Measurements from ENCODE around the gene ZBTB24. TPM values are rescaled to one million over a fixed set of nuclear protein-coding genes. Genes with fewer than 3 reads are reported as not detected.
"Not testable (repeated sequence)": the region's sequence is repeated elsewhere in the genome, so short reads cannot be mapped to it uniquely, and the experiment has no call there.

Gene ZBTB24
- total and polyA plus RNA-seq, 3 experiments from 2014 or later = 7.5 to 19.9 (median 19.5) TPM

DNA sequence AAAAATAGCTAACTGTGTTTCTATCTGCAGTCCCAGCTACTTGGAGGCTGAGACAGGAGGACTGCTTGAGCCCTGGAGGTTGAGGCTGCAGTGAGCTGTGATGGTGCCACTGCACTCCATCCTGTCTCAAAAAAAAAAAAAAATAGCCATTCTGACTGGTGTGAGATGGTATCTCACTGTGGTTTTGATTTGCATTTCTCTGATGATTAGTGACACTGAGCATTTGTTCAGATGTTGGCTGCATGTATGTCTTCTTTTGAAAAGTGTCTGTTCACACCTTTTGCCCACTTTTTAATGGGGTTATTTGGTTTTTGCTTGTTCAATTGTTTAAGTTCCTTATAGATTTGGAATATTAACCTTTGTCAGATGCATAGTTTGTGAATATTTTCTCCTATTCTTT, 36.6 kb upstream of the ZBTB24 start:
- POLR2A ChIA-PET = interaction anchor here (0.6 kb wide), 1 partner anchor 41 kb away, joined by 3 read pairs; no protein-coding TSS in a partner anchor
- DNase-seq; H3K27ac ChIP-seq (ENCODE audit: low read depth, low read length); H3K27me3 ChIP-seq (ENCODE audit: insufficient read depth, low read length, poor library complexity, severe bottlenecking); H3K9me3 ChIP-seq (ENCODE audit: low read length); CTCF ChIA-PET; H3K4me3 Mint-ChIP-seq; H3K36me3 ChIP-seq (ENCODE audit: insufficient read depth, low read length); H3K4me3 ChIP-seq (ENCODE audit: low read length); H3K9me3 Mint-ChIP-seq; H3K27me3 Mint-ChIP-seq: not testable (repeated sequence)
- Mint-ChIP-seq H3K36me3 (peaks cover 0 to 24% (median 1%) of the 10 kb centered on the region in 3 donors), H3K27ac (peak overlapping the region in 1 of 8 donors; percentile 8), H3K4me1 (peaks cover 27 to 28% (median 28%) of the 10 kb centered on the region in 3 donors)
- H3K4me1 ChIP-seq (ENCODE audit: insufficient read depth, low read length) = peaks cover 12% of the 10 kb centered on the region

DNA sequence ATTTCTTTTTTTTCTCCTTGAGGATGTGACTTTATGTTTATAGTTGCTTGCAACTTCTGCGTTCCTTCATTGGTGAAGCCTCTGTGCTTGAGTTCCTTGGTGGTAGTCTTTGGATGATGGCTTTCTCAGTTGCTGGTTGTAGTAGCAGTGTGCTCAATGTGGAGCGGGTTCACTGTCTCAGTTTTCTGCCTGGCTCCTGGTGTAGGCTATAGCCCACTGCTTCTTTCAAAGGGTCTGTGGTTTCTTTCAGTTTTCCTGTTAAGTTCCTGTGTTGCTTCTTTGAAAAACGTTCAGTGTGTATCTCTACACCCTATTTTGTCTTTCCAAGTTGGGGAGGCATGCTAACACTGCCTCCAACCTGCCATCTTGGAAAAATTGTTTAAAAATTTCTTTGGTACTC, 33.9 kb upstream of the ZBTB24 start:
- CTCF ChIA-PET = interaction anchor here (0.5 kb wide), 1 partner anchor 522 kb away, joined by 3 read pairs; no protein-coding TSS in a partner anchor
- peaks cover 27 to 29% (median 28%) of the 10 kb centered on the region in 3 donors for H3K4me1 Mint-ChIP-seq
- H3K9me3 ChIP-seq (ENCODE audit: low read length) = no peaks in the 10 kb centered on the region
- DNase-seq = peak in 1 of 5 donors; percentile 16
- no peaks in the 10 kb centered on the region for H3K27me3 Mint-ChIP-seq
- H3K4me1 ChIP-seq (ENCODE audit: insufficient read depth, low read length) = peaks cover 12% of the 10 kb centered on the region
- H3K4me3 ChIP-seq (ENCODE audit: low read length) = no peak overlapping the region
- H3K27ac ChIP-seq (ENCODE audit: low read depth, low read length) = no peak overlapping the region
- no peaks in the 10 kb centered on the region for H3K27me3 ChIP-seq (ENCODE audit: insufficient read depth, low read length, poor library complexity, severe bottlenecking)
- no peaks in the 10 kb centered on the region for H3K36me3 ChIP-seq (ENCODE audit: insufficient read depth, low read length)
- H3K27ac Mint-ChIP-seq = peak overlapping the region in 3 of 8 donors; percentile 12 to 60 (median 31)
- H3K9me3 Mint-ChIP-seq = peaks cover 0 to 3% (median 0%) of the 10 kb centered on the region in 5 donors
- peak overlapping the region; percentile 28 to 75 (median 50) for H3K4me3 Mint-ChIP-seq
- H3K36me3 Mint-ChIP-seq = peaks cover 0 to 13% (median 0%) of the 10 kb centered on the region in 3 donors
- POLR2A ChIA-PET = no interaction called here

DNA sequence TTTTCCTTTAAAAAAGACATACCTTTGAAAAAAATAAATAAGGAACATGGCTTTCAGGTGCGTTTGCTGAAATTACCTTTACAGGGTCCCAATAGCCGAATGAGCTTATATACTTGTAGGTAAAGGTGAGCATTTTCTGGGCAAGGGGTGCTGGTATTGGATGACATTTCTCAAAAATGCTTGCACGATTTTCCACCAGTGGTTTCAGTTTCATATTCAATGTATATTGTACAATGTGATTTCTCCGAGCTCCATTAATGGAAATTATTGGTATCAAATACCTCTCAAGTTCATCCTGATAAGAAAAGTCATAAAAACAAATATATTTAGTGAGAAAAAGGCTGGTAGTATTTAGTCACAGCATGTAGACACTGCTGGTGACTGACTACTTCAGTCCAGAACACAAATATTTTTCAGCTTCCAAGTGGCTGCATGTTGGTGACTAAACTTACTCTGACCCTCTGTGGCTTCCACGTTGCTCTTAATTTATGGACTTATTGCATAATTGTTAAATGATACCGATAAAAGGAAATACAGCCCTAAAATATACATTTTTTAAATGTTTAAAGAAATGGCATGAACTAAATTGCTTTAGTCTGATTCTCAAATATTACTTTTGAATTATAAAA, 32.9 kb upstream of the ZBTB24 start:
- peaks cover 12% of the 10 kb centered on the region for H3K4me1 ChIP-seq (ENCODE audit: insufficient read depth, low read length)
- H3K4me3 ChIP-seq (ENCODE audit: low read length) = peak overlapping the region; percentile 25
- DNase-seq = no peak
- no peaks in the 10 kb centered on the region for H3K36me3 ChIP-seq (ENCODE audit: insufficient read depth, low read length)
- ChIA-PET CTCF (interaction anchor here (1.3 kb wide), 2 partner anchors 34 to 523 kb away, joined by 4 to 6 read pairs; no protein-coding TSS in a partner anchor), POLR2A (no interaction called here)
- H3K4me3 Mint-ChIP-seq = peak overlapping the region; percentile 33 to 75 (median 67)
- H3K27ac ChIP-seq (ENCODE audit: low read depth, low read length) = no peak overlapping the region
- H3K27ac Mint-ChIP-seq = peak overlapping the region in 7 of 8 donors; percentile 13 to 87 (median 52)
- no peaks in the 10 kb centered on the region for H3K9me3 ChIP-seq (ENCODE audit: low read length)
- H3K27me3 Mint-ChIP-seq = no peaks in the 10 kb centered on the region
- H3K36me3 Mint-ChIP-seq = peaks cover 0 to 8% (median 0%) of the 10 kb centered on the region in 3 donors
- peaks cover 27 to 29% (median 28%) of the 10 kb centered on the region in 3 donors for H3K4me1 Mint-ChIP-seq
- no peaks in the 10 kb centered on the region for H3K27me3 ChIP-seq (ENCODE audit: insufficient read depth, low read length, poor library complexity, severe bottlenecking)
- H3K9me3 Mint-ChIP-seq = peaks cover 0 to 3% (median 0%) of the 10 kb centered on the region in 5 donors

DNA sequence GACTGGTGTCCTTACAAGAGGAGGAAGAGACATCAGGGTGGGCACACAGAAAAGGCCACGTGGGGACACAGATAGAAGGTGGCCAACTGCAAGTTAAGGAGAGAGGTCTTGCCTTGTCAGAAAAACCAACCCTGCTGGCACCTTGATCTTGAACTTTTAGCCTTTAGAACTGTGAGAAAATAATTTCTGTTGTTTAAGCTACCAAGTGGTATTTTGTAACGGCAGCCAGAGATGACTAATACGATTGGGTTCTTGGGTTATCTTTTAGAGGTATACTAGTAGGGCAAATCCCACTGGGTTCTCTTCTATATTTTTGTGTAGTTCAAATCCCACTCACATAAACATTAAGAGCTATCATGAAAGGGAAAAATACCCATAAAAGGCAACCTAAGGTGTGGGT, 31.9 kb upstream of the ZBTB24 start:
- DNase-seq = no peak
- H3K36me3 Mint-ChIP-seq = peaks cover 0 to 8% (median 0%) of the 10 kb centered on the region in 3 donors
- no peaks in the 10 kb centered on the region for H3K27me3 ChIP-seq (ENCODE audit: insufficient read depth, low read length, poor library complexity, severe bottlenecking)
- peak overlapping the region in 7 of 8 donors; percentile 13 to 87 (median 52) for H3K27ac Mint-ChIP-seq
- no peaks in the 10 kb centered on the region for H3K27me3 Mint-ChIP-seq
- H3K36me3 ChIP-seq (ENCODE audit: insufficient read depth, low read length) = no peaks in the 10 kb centered on the region
- peaks cover 12% of the 10 kb centered on the region for H3K4me1 ChIP-seq (ENCODE audit: insufficient read depth, low read length)
- CTCF ChIA-PET = interaction anchor here (1.3 kb wide), 2 partner anchors 33 to 524 kb away, joined by 4 to 6 read pairs; no protein-coding TSS in a partner anchor
- H3K9me3 ChIP-seq (ENCODE audit: low read length) = no peaks in the 10 kb centered on the region
- POLR2A ChIA-PET = no interaction called here
- no peak overlapping the region for H3K4me3 ChIP-seq (ENCODE audit: low read length)
- no peak overlapping the region for H3K27ac ChIP-seq (ENCODE audit: low read depth, low read length)
- peak overlapping the region; percentile 33 to 75 (median 67) for H3K4me3 Mint-ChIP-seq
- peaks cover 26 to 29% (median 28%) of the 10 kb centered on the region in 3 donors for H3K4me1 Mint-ChIP-seq
- H3K9me3 Mint-ChIP-seq = peaks cover 0 to 3% (median 0%) of the 10 kb centered on the region in 5 donors

DNA sequence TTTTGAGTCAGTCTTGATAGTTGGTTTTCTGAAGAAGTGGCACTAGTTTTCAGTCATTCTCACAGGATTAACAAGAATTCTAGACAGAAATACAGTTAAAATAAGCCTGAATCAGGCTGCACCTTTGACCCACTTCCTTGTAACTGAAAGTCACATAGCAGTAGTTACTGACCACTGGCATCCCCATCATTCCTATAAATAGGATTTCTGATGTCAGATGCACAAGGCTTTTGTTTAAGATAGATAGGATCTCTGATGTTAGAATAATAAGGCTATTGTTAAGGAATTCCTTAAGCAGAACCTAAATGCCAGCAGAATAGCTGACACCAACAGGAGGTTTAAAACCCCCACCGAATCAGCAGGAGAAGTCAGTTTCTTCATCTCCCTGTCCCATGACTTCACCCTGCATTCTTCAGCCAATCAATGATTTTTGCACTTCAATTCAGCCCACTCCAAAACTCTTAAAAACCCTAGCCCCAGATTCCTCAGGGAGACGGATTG, 30.6 kb upstream of the ZBTB24 start:
- no peak for DNase-seq
- Mint-ChIP-seq H3K4me1 (peaks cover 25 to 29% (median 28%) of the 10 kb centered on the region in 3 donors), H3K36me3 (peaks cover 0 to 8% (median 0%) of the 10 kb centered on the region in 3 donors), H3K4me3 (no peak overlapping the region), H3K27me3 (no peaks in the 10 kb centered on the region), H3K9me3 (no peaks in the 10 kb centered on the region), H3K27ac (no peak overlapping the region)
- CTCF ChIA-PET = no interaction called here
- no peaks in the 10 kb centered on the region for H3K36me3 ChIP-seq (ENCODE audit: insufficient read depth, low read length)
- POLR2A ChIA-PET = no interaction called here
- no peaks in the 10 kb centered on the region for H3K27me3 ChIP-seq (ENCODE audit: insufficient read depth, low read length, poor library complexity, severe bottlenecking)
- peaks cover 12% of the 10 kb centered on the region for H3K4me1 ChIP-seq (ENCODE audit: insufficient read depth, low read length)
- no peak overlapping the region for H3K4me3 ChIP-seq (ENCODE audit: low read length)
- no peaks in the 10 kb centered on the region for H3K9me3 ChIP-seq (ENCODE audit: low read length)
- no peak overlapping the region for H3K27ac ChIP-seq (ENCODE audit: low read depth, low read length)

DNA sequence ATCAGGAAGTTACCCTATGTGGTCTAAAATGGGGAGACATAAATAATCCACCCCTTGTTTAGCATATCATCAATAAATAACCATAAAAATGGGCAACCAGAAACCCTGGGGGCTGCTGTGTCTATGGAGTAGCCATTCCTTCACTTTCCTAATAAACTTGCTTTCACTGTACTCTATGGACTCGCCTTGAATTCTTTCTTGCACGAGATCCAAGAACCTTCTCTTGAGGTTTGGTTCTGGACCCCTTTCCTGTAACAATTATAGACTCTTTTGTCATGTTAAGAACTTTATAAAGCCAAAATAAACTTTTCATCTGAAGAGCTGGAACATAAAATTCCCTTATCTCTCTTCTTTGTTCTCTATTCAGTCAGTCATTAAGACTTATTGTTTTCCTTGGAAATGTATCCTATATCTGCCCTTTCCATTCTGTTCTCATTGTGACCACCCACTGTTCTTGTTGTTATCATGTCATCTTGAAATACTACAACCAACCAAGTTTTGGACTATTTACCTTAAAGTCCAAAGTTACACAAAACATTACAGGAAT, 29.3 kb upstream of the ZBTB24 start:
- Mint-ChIP-seq H3K9me3 (no peaks in the 10 kb centered on the region), H3K4me1 (peaks cover 24 to 28% (median 27%) of the 10 kb centered on the region in 3 donors), H3K36me3 (peaks cover 0 to 8% (median under 1%) of the 10 kb centered on the region in 3 donors), H3K27me3 (peaks cover 0 to 1% of the 10 kb centered on the region in 2 donors), H3K27ac (no peak overlapping the region), H3K4me3 (no peak overlapping the region)
- Histone ChIP-seq H3K9me3 (ENCODE audit: low read length) (no peaks in the 10 kb centered on the region), H3K36me3 (ENCODE audit: insufficient read depth, low read length) (no peaks in the 10 kb centered on the region), H3K27ac (ENCODE audit: low read depth, low read length) (no peak overlapping the region), H3K4me3 (ENCODE audit: low read length) (no peak overlapping the region), H3K27me3 (ENCODE audit: insufficient read depth, low read length, poor library complexity, severe bottlenecking) (no peaks in the 10 kb centered on the region), H3K4me1 (ENCODE audit: insufficient read depth, low read length) (peaks cover 12% of the 10 kb centered on the region)
- no peak for DNase-seq
- ChIA-PET POLR2A (no interaction called here), CTCF (no interaction called here)

DNA sequence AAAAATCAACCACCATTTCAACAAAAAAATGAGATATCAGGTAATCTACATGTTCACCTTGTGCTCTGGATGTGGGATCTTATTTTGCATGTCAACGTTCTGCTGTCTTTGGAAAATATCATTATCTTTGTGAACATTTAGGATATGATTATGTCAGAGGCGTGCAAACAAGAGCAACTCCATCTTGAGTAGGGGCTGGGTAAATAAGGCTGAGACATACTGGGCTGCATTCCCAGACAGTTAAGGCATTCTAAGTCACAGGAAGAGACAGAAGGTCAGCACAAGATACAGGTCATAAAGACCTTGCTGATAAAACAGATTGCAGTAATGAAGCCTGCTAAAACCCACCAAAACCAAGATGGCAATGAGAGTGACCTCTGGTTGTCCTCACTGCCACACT, 28.8 kb upstream of the ZBTB24 start:
- Histone ChIP-seq H3K27me3 (ENCODE audit: insufficient read depth, low read length, poor library complexity, severe bottlenecking) (no peaks in the 10 kb centered on the region), H3K4me3 (ENCODE audit: low read length) (no peak overlapping the region), H3K36me3 (ENCODE audit: insufficient read depth, low read length) (no peaks in the 10 kb centered on the region), H3K27ac (ENCODE audit: low read depth, low read length) (no peak overlapping the region), H3K4me1 (ENCODE audit: insufficient read depth, low read length) (peaks cover 7% of the 10 kb centered on the region), H3K9me3 (ENCODE audit: low read length) (no peaks in the 10 kb centered on the region)
- peak overlapping the region in 1 of 8 donors; percentile 25 for H3K27ac Mint-ChIP-seq
- H3K36me3 Mint-ChIP-seq = peaks cover 0 to 8% (median 2%) of the 10 kb centered on the region in 3 donors
- DNase-seq = no peak
- no peak overlapping the region for H3K4me3 Mint-ChIP-seq
- CTCF ChIA-PET = no interaction called here
- H3K4me1 Mint-ChIP-seq = peaks cover 19 to 23% (median 22%) of the 10 kb centered on the region in 3 donors
- no peaks in the 10 kb centered on the region for H3K9me3 Mint-ChIP-seq
- POLR2A ChIA-PET = no interaction called here
- peaks cover 0 to 1% of the 10 kb centered on the region in 2 donors for H3K27me3 Mint-ChIP-seq

DNA sequence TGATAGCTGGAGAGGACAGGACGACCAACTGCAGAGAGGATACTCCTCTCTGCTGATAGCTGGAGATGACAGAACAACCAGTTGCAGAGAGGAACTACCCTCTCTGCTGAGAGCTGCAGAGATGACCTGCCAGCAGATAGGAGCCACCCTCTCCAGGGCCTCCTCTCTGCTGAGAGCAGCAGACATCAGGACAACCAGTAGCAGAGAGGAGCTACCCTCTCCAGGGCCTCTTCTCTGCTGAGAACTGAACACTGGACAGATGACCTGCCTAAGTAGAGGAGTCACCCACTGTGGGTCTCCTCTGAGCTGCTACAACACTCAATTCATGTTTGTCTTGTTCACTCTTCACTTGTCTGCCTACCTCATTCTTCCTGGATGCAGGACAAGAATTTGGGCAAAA, 27.3 kb upstream of the ZBTB24 start:
- no peaks in the 10 kb centered on the region for H3K4me1 ChIP-seq (ENCODE audit: insufficient read depth, low read length)
- Mint-ChIP-seq H3K27me3 (peaks cover 0 to 1% of the 10 kb centered on the region in 2 donors), H3K36me3 (peaks cover 0 to 6% (median 2%) of the 10 kb centered on the region in 3 donors), H3K9me3 (no peaks in the 10 kb centered on the region), H3K27ac (peak overlapping the region in 1 of 8 donors; percentile 27), H3K4me3 (no peak overlapping the region), H3K4me1 (peaks cover 7 to 8% (median 7%) of the 10 kb centered on the region in 3 donors)
- ChIA-PET CTCF (no interaction called here), POLR2A (no interaction called here)
- H3K36me3 ChIP-seq (ENCODE audit: insufficient read depth, low read length) = no peaks in the 10 kb centered on the region
- H3K9me3 ChIP-seq (ENCODE audit: low read length) = no peaks in the 10 kb centered on the region
- no peak overlapping the region for H3K4me3 ChIP-seq (ENCODE audit: low read length)
- no peak for DNase-seq
- no peaks in the 10 kb centered on the region for H3K27me3 ChIP-seq (ENCODE audit: insufficient read depth, low read length, poor library complexity, severe bottlenecking)
- H3K27ac ChIP-seq (ENCODE audit: low read depth, low read length) = no peak overlapping the region
